Endothelial cell of umbilical vein (primary cell): ENCODE results near the gene TP73.

Source experiments
- CTCF ChIP-seq, 2 donors: IDR thresholded peaks; 1 replicate in 1 of 2; 2 replicates in 1 of 2; pipeline ENCODE4 v1.5.1; 2011; ENCODE audit warnings: low read length in 2 of 2, mild to moderate bottlenecking in 2 of 2, moderate library complexity in 2 of 2, control low read depth in 1 of 2, inconsistent platforms in 1 of 2, low read depth in 1 of 2; ENCODE audit not compliant: insufficient read depth in 1 of 2; ENCODE audit errors: extremely low read depth in 1 of 2
- EZH2 ChIP-seq: IDR thresholded peaks from 2 replicates; pipeline ENCODE4 v1.6.1; 2012; ENCODE audit warnings: borderline replicate concordance, low read depth, mild to moderate bottlenecking, moderate library complexity, low read length, inconsistent platforms; ENCODE audit not compliant: severe bottlenecking
- JUN ChIP-seq: IDR thresholded peaks from 2 replicates; pipeline ENCODE4 v1.6.1; 2011; ENCODE audit warnings: borderline replicate concordance, low read depth; ENCODE audit not compliant: insufficient read length, insufficient read depth
- MAX ChIP-seq: IDR thresholded peaks from 2 replicates; pipeline ENCODE4 v1.6.1; 2011; ENCODE audit not compliant: insufficient read depth, insufficient read length
- MYC ChIP-seq: IDR thresholded peaks from one replicate; pipeline ENCODE4 v1.6.1; 2011; ENCODE audit warnings: mild to moderate bottlenecking, low read depth, low read length
- POLR2A ChIP-seq: IDR thresholded peaks from 2 replicates; pipeline ENCODE4 v1.6.1; 2012; ENCODE audit warnings: low read depth, mild to moderate bottlenecking, control low read depth, low read length
- POLR2AphosphoS5 ChIP-seq: IDR thresholded peaks from 2 replicates; pipeline ENCODE4 v1.6.1; 2012; ENCODE audit warnings: low read depth, mild to moderate bottlenecking, control low read depth, low read length, moderate library complexity; ENCODE audit not compliant: insufficient read depth

GRCh38 chr1:3733883-3734589 lies 81.7 kb downstream of the TP73 start:
- no peak for TF ChIP-seq POLR2A
- TF ChIP-seq POLR2AphosphoS5, result no peak
- TF ChIP-seq MYC, result no peak
- no peak for TF ChIP-seq MAX
- TF ChIP-seq CTCF (IDR thresholded peaks at IDR 0.05; ENCODE audit: extremely low read depth in 1 of 2, insufficient read depth in 1 of 2, low read depth in 1 of 2, low read length in 2 of 2), result no peak
- TF ChIP-seq JUN, result no peak
- TF ChIP-seq EZH2, result no peak
